B cell (primary cell): ENCODE results near the gene ALG9.

Experiments used
- CTCF ChIP-seq: fragments of 200-600 bp; IDR thresholded peaks from one replicate; pipeline ENCODE4 v1.8.0; 2022; ENCODE audit warnings: antibody characterized with exemption, mild to moderate bottlenecking
- EZH2 ChIP-seq: IDR thresholded peaks from 2 replicates; pipeline ENCODE4 v1.6.1; 2012; ENCODE audit warnings: borderline replicate concordance, low read depth, mild to moderate bottlenecking, moderate library complexity, low read length; ENCODE audit not compliant: insufficient read depth, poor library complexity, severe bottlenecking

DNA sequence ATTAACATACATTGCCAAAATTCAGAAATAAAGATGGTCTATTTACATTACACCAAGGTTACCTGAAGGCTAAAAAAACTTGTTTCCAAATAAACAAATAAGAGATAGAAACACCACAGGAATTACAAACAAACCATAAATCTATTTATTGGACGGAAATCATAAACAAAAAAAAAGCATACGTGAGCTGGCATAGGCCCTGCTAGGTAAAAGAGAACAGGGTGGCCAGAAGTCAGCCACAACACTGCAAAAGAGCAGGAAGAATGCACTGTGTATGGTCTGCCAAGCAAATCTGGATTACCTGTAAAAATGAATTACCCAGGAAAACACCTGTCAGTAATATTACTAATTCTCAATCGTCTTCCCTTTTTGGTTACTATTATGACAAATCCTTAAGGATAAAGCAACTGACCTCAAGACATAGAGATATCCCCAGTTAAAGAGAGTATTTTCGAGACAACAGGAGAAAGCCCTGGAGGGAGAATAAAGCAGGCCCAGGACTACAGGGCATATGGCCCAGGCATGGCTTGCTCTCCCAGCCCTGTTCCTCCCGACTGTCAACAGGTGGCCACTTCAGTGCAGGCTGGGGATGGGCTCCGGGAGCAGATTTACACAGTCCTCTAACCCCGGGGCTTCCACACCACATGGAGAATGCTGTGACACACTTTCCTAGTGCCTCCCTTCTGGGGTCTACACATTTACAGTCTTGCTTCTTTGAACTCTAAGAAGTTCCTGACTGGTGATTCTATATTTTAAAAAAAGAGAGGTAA, 123.2 kb downstream of the ALG9 start:
- TF ChIP-seq CTCF (no peak), EZH2 (no peak)
